Measurements from ENCODE around the gene IL17D.

The IL17D gene

GRCh38 chr13:20713014-20713376 is 9.5 kb downstream of the IL17D start:
- TF ChIP-seq TAF1 (IDR thresholded peaks at IDR 0.05; ENCODE audit: borderline replicate concordance, low read depth, low read length) (no peak), POLR2A (IDR thresholded peaks at IDR 0.05; ENCODE audit: low read depth, low read length) (no peak), POLR2AphosphoS5 (IDR thresholded peaks at IDR 0.05; ENCODE audit: low read depth, low read length) (no peak)
- no peak for DNase-seq (ENCODE audit: insufficient read length)
- FAIRE-seq = no peak

GRCh38 chr13:20713751-20714150 is 10.3 kb downstream of the IL17D start:
- DNase-seq (ENCODE audit: insufficient read length) = no peak
- no peak for TF ChIP-seq TAF1 (IDR thresholded peaks at IDR 0.05; ENCODE audit: borderline replicate concordance, low read depth, low read length)
- no peak for TF ChIP-seq POLR2AphosphoS5 (IDR thresholded peaks at IDR 0.05; ENCODE audit: low read depth, low read length)
- TF ChIP-seq POLR2A (IDR thresholded peaks at IDR 0.05; ENCODE audit: low read depth, low read length) = no peak
- FAIRE-seq = no peak

- TF ChIP-seq POLR2AphosphoS5 (IDR thresholded peaks at IDR 0.05; ENCODE audit: low read depth, low read length) (no peak), TAF1 (IDR thresholded peaks at IDR 0.05; ENCODE audit: borderline replicate concordance, low read depth, low read length) (no peak), POLR2A (IDR thresholded peaks at IDR 0.05; ENCODE audit: low read depth, low read length) (no peak)
- DNase-seq (ENCODE audit: insufficient read length) (no peak), FAIRE-seq (no peak)
Observed at GRCh38 chr13:20714161-20714560, 10.7 kb downstream of the IL17D start.

GRCh38 chr13:20714563-20715329 is 11.2 kb downstream of the IL17D start:
- FAIRE-seq = no peak
- TF ChIP-seq POLR2AphosphoS5 (IDR thresholded peaks at IDR 0.05; ENCODE audit: low read depth, low read length) = no peak
- no peak for TF ChIP-seq POLR2A (IDR thresholded peaks at IDR 0.05; ENCODE audit: low read depth, low read length)
- no peak for TF ChIP-seq TAF1 (IDR thresholded peaks at IDR 0.05; ENCODE audit: borderline replicate concordance, low read depth, low read length)
- no peak for DNase-seq (ENCODE audit: insufficient read length)

- DNase-seq (ENCODE audit: insufficient read length) (no peak), FAIRE-seq (no peak)
- TF ChIP-seq TAF1 (IDR thresholded peaks at IDR 0.05; ENCODE audit: borderline replicate concordance, low read depth, low read length) = no peak
- TF ChIP-seq POLR2AphosphoS5 (IDR thresholded peaks at IDR 0.05; ENCODE audit: low read depth, low read length) = no peak
Observed at GRCh38 chr13:20715330-20715712, 11.8 kb downstream of the IL17D start.

GRCh38 chr13:20716951-20717350 is 13.5 kb downstream of the IL17D start:
- DNase-seq (ENCODE audit: insufficient read length) = no peak
- no peak for FAIRE-seq

GRCh38 chr13:20717581-20718542 is 14.4 kb downstream of the IL17D start:
- FAIRE-seq = no peak

More at GRCh38 chr13:20716951-20717350, 13.5 kb downstream of the IL17D start:
- TF ChIP-seq POLR2AphosphoS5 (IDR thresholded peaks at IDR 0.05; ENCODE audit: low read depth, low read length) = no peak

GRCh38 chr13:20718958-20719566 is 15.6 kb downstream of the IL17D start:
- FAIRE-seq (no peak), DNase-seq (ENCODE audit: insufficient read length) (no peak)
- TF ChIP-seq POLR2AphosphoS5 (IDR thresholded peaks at IDR 0.05; ENCODE audit: low read depth, low read length) = no peak
- no peak for TF ChIP-seq TAF1 (IDR thresholded peaks at IDR 0.05; ENCODE audit: borderline replicate concordance, low read depth, low read length)
- no peak for TF ChIP-seq POLR2A (IDR thresholded peaks at IDR 0.05; ENCODE audit: low read depth, low read length)

More at GRCh38 chr13:20717581-20718542, 14.4 kb downstream of the IL17D start:
- TF ChIP-seq POLR2AphosphoS5 (IDR thresholded peaks at IDR 0.05; ENCODE audit: low read depth, low read length) (no peak), TAF1 (IDR thresholded peaks at IDR 0.05; ENCODE audit: borderline replicate concordance, low read depth, low read length) (no peak), POLR2A (IDR thresholded peaks at IDR 0.05; ENCODE audit: low read depth, low read length) (no peak)
- DNase-seq (ENCODE audit: insufficient read length) = no peak

- DNase-seq (ENCODE audit: insufficient read length) = no peak
- no peak for TF ChIP-seq POLR2A (IDR thresholded peaks at IDR 0.05; ENCODE audit: low read depth, low read length)
- no peak for TF ChIP-seq POLR2AphosphoS5 (IDR thresholded peaks at IDR 0.05; ENCODE audit: low read depth, low read length)
- TF ChIP-seq TAF1 (IDR thresholded peaks at IDR 0.05; ENCODE audit: borderline replicate concordance, low read depth, low read length) = no peak
Observed at GRCh38 chr13:20719783-20720182, 16.3 kb downstream of the IL17D start.

GRCh38 chr13:20720499-20720898 is 17.0 kb downstream of the IL17D start:
- TF ChIP-seq POLR2A (IDR thresholded peaks at IDR 0.05; ENCODE audit: low read depth, low read length) (no peak), TAF1 (IDR thresholded peaks at IDR 0.05; ENCODE audit: borderline replicate concordance, low read depth, low read length) (no peak), POLR2AphosphoS5 (IDR thresholded peaks at IDR 0.05; ENCODE audit: low read depth, low read length) (no peak)
- DNase-seq (ENCODE audit: insufficient read length) (no peak), FAIRE-seq (no peak)

More at GRCh38 chr13:20719783-20720182, 16.3 kb downstream of the IL17D start:
- no peak for FAIRE-seq

- no peak for DNase-seq (ENCODE audit: insufficient read length)
- TF ChIP-seq TAF1 (IDR thresholded peaks at IDR 0.05; ENCODE audit: borderline replicate concordance, low read depth, low read length) = no peak
- TF ChIP-seq POLR2AphosphoS5 (IDR thresholded peaks at IDR 0.05; ENCODE audit: low read depth, low read length) = no peak
- no peak for TF ChIP-seq POLR2A (IDR thresholded peaks at IDR 0.05; ENCODE audit: low read depth, low read length)
- FAIRE-seq = no peak
Observed at GRCh38 chr13:20721058-20721453, 17.6 kb downstream of the IL17D start.

Measured in GM12892 (cell line).